ENCODE measurements around the gene ADAT1. TPM values are rescaled to one million over a fixed set of nuclear protein-coding genes. Genes with fewer than 3 reads are reported as not detected.
A peak's percentile ranks its signal among the peaks of the same experiment; 100 is the strongest.

ADAT1 gene
- total and polyA plus RNA-seq, 2 of the 13 experiments (the other 11 are each of a cell fraction or from before 2014, with no cell fraction given): 18.4 to 40.8 TPM

- TF ChIP-seq ZNF562 (CRISPR knock-in tag; IDR thresholded peaks at IDR 0.05; ENCODE audit: borderline replicate concordance) (no peak), ZNF749 (CRISPR knock-in tag; IDR thresholded peaks at IDR 0.05; ENCODE audit: borderline replicate concordance) (no peak), ZFP82 (CRISPR knock-in tag; IDR thresholded peaks at IDR 0.05; ENCODE audit: borderline replicate concordance) (no peak), XRCC5 (optimal IDR thresholded peaks at IDR 0.05; ENCODE audit: low read length) (peak; percentile 63), PRPF4 (IDR thresholded peaks at IDR 0.05; ENCODE audit: low read depth, low read length, poor library complexity, severe bottlenecking) (no peak), YY1 (IDR thresholded peaks at IDR 0.05; ENCODE audit: insufficient read depth, insufficient replicate concordance, low read depth, low read length) (no peak), ZFX (CRISPR knock-in tag; IDR thresholded peaks at IDR 0.05; ENCODE audit: low read depth) (no peak), TCF7 (IDR thresholded peaks at IDR 0.05; ENCODE audit: low read depth) (no peak), PITX1 (CRISPR knock-in tag; IDR thresholded peaks at IDR 0.05) (no peak), MEF2D (CRISPR knock-in tag; IDR thresholded peaks at IDR 0.05) (no peak), SP2 (CRISPR knock-in tag; IDR thresholded peaks at IDR 0.05) (no peak), ZNF660 (CRISPR knock-in tag; IDR thresholded peaks at IDR 0.05; ENCODE audit: borderline replicate concordance, low read depth) (no peak), SMYD3 (CRISPR knock-in tag; IDR thresholded peaks at IDR 0.05) (no peak), ADNP (CRISPR knock-in tag; IDR thresholded peaks at IDR 0.05) (no peak), ZNF160 (CRISPR knock-in tag; IDR thresholded peaks at IDR 0.05) (no peak), ZNF724P (CRISPR knock-in tag; IDR thresholded peaks at IDR 0.05; ENCODE audit: borderline replicate concordance) (no peak), ZNF335 (CRISPR knock-in tag; IDR thresholded peaks at IDR 0.05) (no peak), ZNF615 (CRISPR knock-in tag; IDR thresholded peaks at IDR 0.05; ENCODE audit: borderline replicate concordance) (no peak), ETV5 (CRISPR knock-in tag; IDR thresholded peaks at IDR 0.05; ENCODE audit: borderline replicate concordance) (peak; percentile 56; the same call in 1 of the 2 replicates), ZNF317 (CRISPR knock-in tag; IDR thresholded peaks at IDR 0.05) (no peak), PPARG (CRISPR knock-in tag; conservative IDR thresholded peaks at IDR 0.05) (no peak), IRX3 (CRISPR knock-in tag; IDR thresholded peaks at IDR 0.05; ENCODE audit: borderline replicate concordance, low read depth) (no peak), ZNF737 (CRISPR knock-in tag; IDR thresholded peaks at IDR 0.05; ENCODE audit: borderline replicate concordance) (no peak), STAT5B (CRISPR knock-in tag; IDR thresholded peaks at IDR 0.05) (no peak), HDAC1 (CRISPR knock-in tag; IDR thresholded peaks at IDR 0.05) (no peak), SPEN (CRISPR knock-in tag; IDR thresholded peaks at IDR 0.05; ENCODE audit: low read depth) (no peak), ZNF558 (CRISPR knock-in tag; IDR thresholded peaks at IDR 0.05; ENCODE audit: borderline replicate concordance) (no peak), ZNF670 (CRISPR knock-in tag; IDR thresholded peaks at IDR 0.05; ENCODE audit: borderline replicate concordance) (no peak)
- TF ChIP-seq, protein P1, sequence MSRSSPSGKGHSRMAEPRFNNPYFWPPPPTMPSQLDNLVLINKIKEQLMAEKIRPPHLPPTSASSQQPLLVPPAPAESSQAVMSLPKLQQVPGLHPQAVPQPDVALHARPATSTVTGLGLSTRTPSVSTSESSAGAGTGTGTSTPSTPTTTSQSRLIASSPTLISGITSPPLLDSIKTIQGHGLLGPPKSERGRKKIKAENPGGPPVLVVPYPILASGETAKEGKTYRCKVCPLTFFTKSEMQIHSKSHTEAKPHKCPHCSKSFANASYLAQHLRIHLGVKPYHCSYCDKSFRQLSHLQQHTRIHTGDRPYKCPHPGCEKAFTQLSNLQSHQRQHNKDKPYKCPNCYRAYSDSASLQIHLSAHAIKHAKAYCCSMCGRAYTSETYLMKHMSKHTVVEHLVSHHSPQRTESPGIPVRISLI (CRISPR knock-in tag; IDR thresholded peaks at IDR 0.05; ENCODE audit: borderline replicate concordance): peak; percentile 62; the same call in 1 of the 2 replicates
- TF ChIP-seq, protein P2, sequence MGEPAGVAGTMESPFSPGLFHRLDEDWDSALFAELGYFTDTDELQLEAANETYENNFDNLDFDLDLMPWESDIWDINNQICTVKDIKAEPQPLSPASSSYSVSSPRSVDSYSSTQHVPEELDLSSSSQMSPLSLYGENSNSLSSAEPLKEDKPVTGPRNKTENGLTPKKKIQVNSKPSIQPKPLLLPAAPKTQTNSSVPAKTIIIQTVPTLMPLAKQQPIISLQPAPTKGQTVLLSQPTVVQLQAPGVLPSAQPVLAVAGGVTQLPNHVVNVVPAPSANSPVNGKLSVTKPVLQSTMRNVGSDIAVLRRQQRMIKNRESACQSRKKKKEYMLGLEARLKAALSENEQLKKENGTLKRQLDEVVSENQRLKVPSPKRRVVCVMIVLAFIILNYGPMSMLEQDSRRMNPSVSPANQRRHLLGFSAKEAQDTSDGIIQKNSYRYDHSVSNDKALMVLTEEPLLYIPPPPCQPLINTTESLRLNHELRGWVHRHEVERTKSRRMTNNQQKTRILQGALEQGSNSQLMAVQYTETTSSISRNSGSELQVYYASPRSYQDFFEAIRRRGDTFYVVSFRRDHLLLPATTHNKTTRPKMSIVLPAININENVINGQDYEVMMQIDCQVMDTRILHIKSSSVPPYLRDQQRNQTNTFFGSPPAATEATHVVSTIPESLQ (CRISPR knock-in tag; conservative IDR thresholded peaks at IDR 0.05): no peak
These were observed 72.8 kb downstream of the ADAT1 start (continued) for GRCh38 chr16:75550211-75550662.
